GM20000 (cell line): ENCODE results near the gene DNAH10.

ENCODE experiments used
- DNase-seq: peaks from one replicate; pipeline ENCODE4 v3.0.0; 2012; ENCODE audit warnings: low spot score
- TF ChIP-seq, protein P1 (sequence below): IDR thresholded peaks from 2 replicates; pipeline ENCODE4 v1.5.1; 2012; ENCODE audit warnings: mild to moderate bottlenecking, control low read depth; ENCODE audit errors: extremely low read depth, missing control alignments

The DNAH10 gene

GRCh38 chr12:123720141-123720814, 41.8 kb upstream of the DNAH10 start:
- DNase-seq: no peak
- TF ChIP-seq, protein P1, sequence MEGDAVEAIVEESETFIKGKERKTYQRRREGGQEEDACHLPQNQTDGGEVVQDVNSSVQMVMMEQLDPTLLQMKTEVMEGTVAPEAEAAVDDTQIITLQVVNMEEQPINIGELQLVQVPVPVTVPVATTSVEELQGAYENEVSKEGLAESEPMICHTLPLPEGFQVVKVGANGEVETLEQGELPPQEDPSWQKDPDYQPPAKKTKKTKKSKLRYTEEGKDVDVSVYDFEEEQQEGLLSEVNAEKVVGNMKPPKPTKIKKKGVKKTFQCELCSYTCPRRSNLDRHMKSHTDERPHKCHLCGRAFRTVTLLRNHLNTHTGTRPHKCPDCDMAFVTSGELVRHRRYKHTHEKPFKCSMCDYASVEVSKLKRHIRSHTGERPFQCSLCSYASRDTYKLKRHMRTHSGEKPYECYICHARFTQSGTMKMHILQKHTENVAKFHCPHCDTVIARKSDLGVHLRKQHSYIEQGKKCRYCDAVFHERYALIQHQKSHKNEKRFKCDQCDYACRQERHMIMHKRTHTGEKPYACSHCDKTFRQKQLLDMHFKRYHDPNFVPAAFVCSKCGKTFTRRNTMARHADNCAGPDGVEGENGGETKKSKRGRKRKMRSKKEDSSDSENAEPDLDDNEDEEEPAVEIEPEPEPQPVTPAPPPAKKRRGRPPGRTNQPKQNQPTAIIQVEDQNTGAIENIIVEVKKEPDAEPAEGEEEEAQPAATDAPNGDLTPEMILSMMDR: no peak

DNA sequence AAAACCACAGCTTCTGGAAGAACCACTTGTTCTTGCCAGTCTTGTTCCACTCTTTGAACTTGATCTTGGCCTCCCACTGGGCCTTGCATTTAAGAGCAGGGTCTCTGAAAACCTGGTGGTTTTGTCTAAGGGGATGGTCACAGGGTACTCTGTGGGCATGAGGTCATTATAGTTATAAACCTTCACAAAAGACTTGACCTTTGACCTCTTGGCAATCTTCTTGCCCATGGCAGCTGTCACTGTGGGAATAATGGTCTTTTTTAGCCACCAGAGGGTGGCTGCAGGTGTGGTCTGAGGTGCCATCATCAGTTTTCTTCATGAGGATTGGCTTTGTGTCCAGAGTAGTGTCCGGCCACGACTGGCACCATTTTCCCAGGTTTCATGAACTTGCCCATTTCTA, 40.9 kb upstream of the DNAH10 start:
- DNase-seq: no peak
- TF ChIP-seq, protein P1: no peak

DNA sequence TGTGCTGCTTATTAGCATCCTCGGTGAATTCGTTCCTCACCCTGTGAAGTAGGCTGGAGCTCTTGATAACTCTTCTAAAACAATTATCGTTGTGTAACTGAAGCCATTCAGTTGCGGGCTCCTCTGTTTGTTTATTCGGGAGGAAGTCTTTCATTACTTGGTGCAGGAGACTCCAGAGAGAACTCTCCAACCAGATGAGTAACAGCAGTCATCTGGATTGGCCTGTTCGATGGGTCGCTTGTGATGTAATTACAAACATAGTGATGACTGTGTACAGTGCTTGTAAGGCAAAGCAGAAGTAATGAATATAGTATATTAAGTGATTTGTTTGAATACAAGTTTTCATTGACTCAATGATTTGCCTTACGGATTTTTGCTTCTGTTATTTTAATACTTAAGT, 39.1 kb upstream of the DNAH10 start:
- DNase-seq: no peak
- TF ChIP-seq, protein P1: no peak

GRCh38 chr12:123723765-123724164, 38.3 kb upstream of the DNAH10 start:
- TF ChIP-seq, protein P1: no peak

GRCh38 chr12:123726244-123726643, 35.9 kb upstream of the DNAH10 start:
- no peak for DNase-seq
- TF ChIP-seq, protein P1: no peak

More at GRCh38 chr12:123723765-123724164, 38.3 kb upstream of the DNAH10 start:
- peak; percentile 39 for DNase-seq

DNA sequence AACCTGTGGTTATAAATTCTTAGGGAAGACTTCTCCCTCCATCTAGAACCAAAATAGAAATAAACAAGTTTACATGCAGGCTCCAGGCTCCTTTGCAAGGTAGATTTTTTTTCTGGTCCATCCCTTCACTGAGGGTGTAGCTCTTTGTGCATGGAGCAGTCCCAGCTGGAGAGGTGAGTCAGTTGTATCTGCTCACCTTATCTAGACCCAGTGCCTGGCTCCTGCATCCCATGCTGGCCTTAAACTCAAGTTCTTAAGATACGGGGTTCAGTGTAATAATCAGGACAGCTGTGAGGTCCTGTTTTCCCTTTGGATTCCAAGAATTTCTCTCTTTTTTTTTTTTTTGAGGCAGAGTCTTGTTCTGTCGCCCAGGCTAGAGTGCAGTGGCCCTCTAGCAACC, 35.1 kb upstream of the DNAH10 start:
- TF ChIP-seq, protein P1: no peak
- no peak for DNase-seq

DNA sequence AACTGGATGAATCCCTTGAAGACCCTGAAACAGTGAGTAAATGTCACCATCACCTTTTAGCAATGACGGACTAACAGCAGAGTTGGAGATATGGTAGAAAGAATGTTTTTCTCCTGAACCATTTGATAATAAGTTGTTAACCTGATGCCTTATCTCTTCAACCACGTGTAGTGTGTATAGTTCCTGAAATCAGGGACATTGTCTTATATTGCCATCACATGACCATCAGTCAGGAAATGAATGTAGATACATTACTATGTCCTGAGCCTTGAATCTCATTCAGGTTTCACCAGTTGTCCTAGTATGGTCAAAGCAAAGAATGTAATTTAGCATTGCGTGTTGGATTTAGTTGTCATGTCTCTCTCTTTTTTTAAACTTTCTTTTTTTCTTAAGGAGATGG, 34.2 kb upstream of the DNAH10 start:
- no peak for DNase-seq
- TF ChIP-seq, protein P1: no peak
